ENCODE measurements around the gene AMDHD1.

AMDHD1 gene

GRCh38 chr12:95943330-95943842 is at the start of gene AMDHD1:
TSS of gene AMDHD1 (plus strand) at chr12:95943331. CDS start at chr12:95943399, 68 bp downstream.
- H3K9me3 ChIP-seq (ENCODE audit: insufficient read depth, low read length): no peaks in the 10 kb centered on the region
- no peak for TF ChIP-seq EZH2phosphoT487 (conservative IDR thresholded peaks at IDR 0.05; ENCODE audit: low read length)
- TF ChIP-seq CTCF (IDR thresholded peaks at IDR 0.05; ENCODE audit: insufficient read depth, low read length, poor library complexity, severe bottlenecking): no peak
- no peaks in the 10 kb centered on the region for H4K20me1 ChIP-seq (ENCODE audit: low read depth, low read length)
- peak within 1 kb of the TSS; percentile 93 for H2AFZ ChIP-seq (ENCODE audit: low read depth, low read length, severe bottlenecking)
- H3K79me2 ChIP-seq (ENCODE audit: insufficient read depth, low read length): no peaks in the 10 kb centered on the region
- no peaks in the 10 kb centered on the region for H3K36me3 ChIP-seq (ENCODE audit: low read length)
- peak within 1 kb of the TSS; percentile 95 for H3K4me3 ChIP-seq (ENCODE audit: insufficient read depth, low read length, poor library complexity, severe bottlenecking)
- H3K4me2 ChIP-seq (ENCODE audit: low read depth, low read length, poor library complexity, severe bottlenecking): peak within 1 kb of the TSS; percentile 70
- peak within 1 kb of the TSS; percentile 87 for H3K9ac ChIP-seq (ENCODE audit: low read length)
- H3K9me2 ChIP-seq (replicated peaks; ENCODE audit: insufficient read depth, low read length): no peaks in the 10 kb centered on the region
- no peaks in the 10 kb centered on the region for H3K27me3 ChIP-seq (ENCODE audit: low read length)
- peaks cover 8% of the 10 kb centered on the region for H3F3A ChIP-seq (ENCODE audit: insufficient read depth)
- H3K27ac ChIP-seq (ENCODE audit: low read depth, low read length): peak within 1 kb of the TSS; percentile 34; the same call in 1 of the 2 replicates

- Histone ChIP-seq H3K79me2 (ENCODE audit: insufficient read depth, low read length) (no peaks in the 10 kb centered on the region), H3K9ac (ENCODE audit: low read length) (no peak overlapping the region), H3K4me2 (ENCODE audit: low read depth, low read length, poor library complexity, severe bottlenecking) (no peak overlapping the region), H3K27ac (ENCODE audit: low read depth, low read length) (no peak overlapping the region), H4K20me1 (ENCODE audit: low read depth, low read length) (no peaks in the 10 kb centered on the region), H3K27me3 (ENCODE audit: low read length) (no peaks in the 10 kb centered on the region), H3K36me3 (ENCODE audit: low read length) (no peaks in the 10 kb centered on the region), H3K9me2 (replicated peaks; ENCODE audit: insufficient read depth, low read length) (no peaks in the 10 kb centered on the region), H2AFZ (ENCODE audit: low read depth, low read length, severe bottlenecking) (no peak overlapping the region), H3F3A (ENCODE audit: insufficient read depth) (no peaks in the 10 kb centered on the region), H3K4me3 (ENCODE audit: insufficient read depth, low read length, poor library complexity, severe bottlenecking) (no peak overlapping the region), H3K9me3 (ENCODE audit: insufficient read depth, low read length) (no peaks in the 10 kb centered on the region)
- no peak for TF ChIP-seq EZH2phosphoT487 (conservative IDR thresholded peaks at IDR 0.05; ENCODE audit: low read length)
- TF ChIP-seq CTCF (IDR thresholded peaks at IDR 0.05; ENCODE audit: insufficient read depth, low read length, poor library complexity, severe bottlenecking): no peak
Measured at GRCh38 chr12:95896846-95897245, 46.3 kb upstream of the AMDHD1 start.

GRCh38 chr12:95898081-95898480 is 45.0 kb upstream of the AMDHD1 start:
- Histone ChIP-seq H3K4me2 (ENCODE audit: low read depth, low read length, poor library complexity, severe bottlenecking) (no peak overlapping the region), H3K9ac (ENCODE audit: low read length) (no peak overlapping the region), H3K27me3 (ENCODE audit: low read length) (no peaks in the 10 kb centered on the region), H3K9me3 (ENCODE audit: insufficient read depth, low read length) (no peaks in the 10 kb centered on the region), H3K4me3 (ENCODE audit: insufficient read depth, low read length, poor library complexity, severe bottlenecking) (no peak overlapping the region), H3K36me3 (ENCODE audit: low read length) (no peaks in the 10 kb centered on the region), H3K9me2 (replicated peaks; ENCODE audit: insufficient read depth, low read length) (no peaks in the 10 kb centered on the region), H3F3A (ENCODE audit: insufficient read depth) (no peaks in the 10 kb centered on the region), H4K20me1 (ENCODE audit: low read depth, low read length) (no peaks in the 10 kb centered on the region), H3K79me2 (ENCODE audit: insufficient read depth, low read length) (no peaks in the 10 kb centered on the region), H2AFZ (ENCODE audit: low read depth, low read length, severe bottlenecking) (no peak overlapping the region), H3K27ac (ENCODE audit: low read depth, low read length) (no peak overlapping the region)
- TF ChIP-seq EZH2phosphoT487 (conservative IDR thresholded peaks at IDR 0.05; ENCODE audit: low read length) (no peak), CTCF (IDR thresholded peaks at IDR 0.05; ENCODE audit: insufficient read depth, low read length, poor library complexity, severe bottlenecking) (no peak)
